Iris pigment epithelial cell (primary cell): ENCODE data around the gene TAF3.

Experiments
- DNase-seq: peaks from one replicate; pipeline ENCODE4 v3.0.0-alpha.2; 2011; ENCODE audit warnings: low read depth

Gene TAF3

GRCh38 chr10:7933262-7933661 lies 115.0 kb downstream of the TAF3 start:
- DNase-seq, result no peak

- DNase-seq, result no peak
These were observed 115.5 kb downstream of the TAF3 start for GRCh38 chr10:7933757-7934156.

- no peak for DNase-seq
These were observed 119.1 kb downstream of the TAF3 start for GRCh38 chr10:7937315-7937945.

- DNase-seq, result no peak
These were observed 123.3 kb downstream of the TAF3 start for GRCh38 chr10:7941576-7941975.

GRCh38 chr10:7942316-7942715 lies 124.0 kb downstream of the TAF3 start:
- DNase-seq, result no peak

- no peak for DNase-seq
These were observed 124.6 kb downstream of the TAF3 start for GRCh38 chr10:7942859-7943258.

GRCh38 chr10:7944215-7944480 lies 125.8 kb downstream of the TAF3 start:
- no peak for DNase-seq

GRCh38 chr10:7944537-7944936 lies 126.2 kb downstream of the TAF3 start:
- no peak for DNase-seq

GRCh38 chr10:7945034-7945433 lies 126.7 kb downstream of the TAF3 start:
- DNase-seq, result no peak

GRCh38 chr10:7945469-7946187 lies 127.3 kb downstream of the TAF3 start:
- DNase-seq, result no peak

GRCh38 chr10:7948371-7949000 lies 130.2 kb downstream of the TAF3 start:
- DNase-seq, result peak; percentile 52

- peak; percentile 76 for DNase-seq
These were observed 132.9 kb downstream of the TAF3 start for GRCh38 chr10:7950981-7951847.

GRCh38 chr10:7952266-7952665 lies 134.0 kb downstream of the TAF3 start:
- DNase-seq, result no peak

GRCh38 chr10:7953447-7953846 lies 135.1 kb downstream of the TAF3 start:
- DNase-seq, result no peak

GRCh38 chr10:7955446-7955845 lies 137.1 kb downstream of the TAF3 start:
- DNase-seq, result no peak

- DNase-seq, result peak; percentile 84
These were observed 138.2 kb downstream of the TAF3 start for GRCh38 chr10:7956508-7956907.

GRCh38 chr10:7957591-7957990 lies 139.3 kb downstream of the TAF3 start:
- DNase-seq, result no peak

- DNase-seq, result no peak
These were observed 140.1 kb downstream of the TAF3 start for GRCh38 chr10:7958442-7958841.

GRCh38 chr10:7960108-7960507 lies 141.8 kb downstream of the TAF3 start:
- no peak for DNase-seq

GRCh38 chr10:7962592-7962991 lies 144.3 kb downstream of the TAF3 start:
- no peak for DNase-seq

GRCh38 chr10:7965457-7965856 lies 147.2 kb downstream of the TAF3 start:
- DNase-seq, result no peak

GRCh38 chr10:7967035-7967434 lies 148.7 kb downstream of the TAF3 start:
- DNase-seq, result no peak
